Tibial nerve (tissue), 4 donors: Measurements from ENCODE around the gene P2RX6.

Source experiments
- CTCF ChIP-seq, 5 experiments: fragments of 200-600 bp in 3 of 5; fragments of 450-650 bp in 2 of 5; sonication (generic) in 3 of 5; IDR thresholded peaks; one replicate each; pipeline ENCODE4 v1.5.1; 2016 to 2019; ENCODE audit warnings: antibody characterized with exemption in 5 of 5, mild to moderate bottlenecking in 3 of 5, moderate library complexity in 2 of 5
- EP300 ChIP-seq, 2 donors: sonication (generic); formaldehyde crosslinking; IDR thresholded peaks; one replicate each; pipeline ENCODE4 v1.6.1; 2017; ENCODE audit warnings: antibody characterized with exemption in 2 of 2, mild to moderate bottlenecking in 1 of 2
- POLR2A ChIP-seq, 2 donors: fragments of 450-650 bp; IDR thresholded peaks; one replicate each; pipeline ENCODE4 v1.6.1; 2017; ENCODE audit warnings: antibody characterized with exemption in 2 of 2, mild to moderate bottlenecking in 2 of 2, moderate library complexity in 2 of 2

GRCh38 chr22:20996031-20996410 lies 18.9 kb upstream of the P2RX6 start:
- no peak for TF ChIP-seq CTCF (IDR thresholded peaks at IDR 0.05)
- no peak for TF ChIP-seq EP300 (IDR thresholded peaks at IDR 0.05)
- TF ChIP-seq POLR2A (IDR thresholded peaks at IDR 0.05), result no peak
